HG03457 (cell line): ENCODE data around the gene HOXD11.

Source experiments
- ATAC-seq: cut with Tn5 transposase; IDR thresholded peaks from one replicate; pipeline ENCODE4 v1.9.1; 2021; ENCODE audit warnings: moderate number of reproducible peaks; ENCODE audit not compliant: unreplicated experiment

Gene HOXD11

DNA sequence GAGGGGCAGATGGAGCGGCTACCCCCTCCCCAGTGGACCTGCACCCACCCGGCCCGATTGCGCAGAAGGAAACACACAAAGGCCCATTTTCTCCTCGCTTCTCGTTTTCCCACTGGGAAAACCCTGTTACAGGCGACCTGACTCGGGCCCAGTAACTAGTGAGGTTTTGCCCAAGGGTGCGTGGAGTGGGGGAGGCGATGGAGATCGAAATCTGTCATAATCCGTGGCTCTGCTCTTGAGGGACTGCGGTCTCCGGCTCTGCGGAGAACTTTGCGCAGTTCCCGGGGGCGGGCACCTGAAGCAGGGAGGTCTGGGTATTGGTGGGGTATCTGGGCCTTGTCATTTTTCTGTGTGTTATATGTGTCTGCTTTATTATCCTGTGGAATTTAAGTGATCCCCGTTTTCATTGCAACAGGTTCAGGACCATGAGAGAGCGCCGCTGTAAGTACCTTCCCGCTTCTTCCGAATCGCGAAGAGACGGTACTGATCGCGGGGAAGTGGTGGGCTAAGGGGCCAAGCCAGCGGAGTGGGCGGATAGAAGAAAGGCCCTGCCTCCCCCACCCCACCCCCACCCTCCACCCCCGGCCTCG, 40.2 kb downstream of the HOXD11 start:
- no peak for ATAC-seq

DNA sequence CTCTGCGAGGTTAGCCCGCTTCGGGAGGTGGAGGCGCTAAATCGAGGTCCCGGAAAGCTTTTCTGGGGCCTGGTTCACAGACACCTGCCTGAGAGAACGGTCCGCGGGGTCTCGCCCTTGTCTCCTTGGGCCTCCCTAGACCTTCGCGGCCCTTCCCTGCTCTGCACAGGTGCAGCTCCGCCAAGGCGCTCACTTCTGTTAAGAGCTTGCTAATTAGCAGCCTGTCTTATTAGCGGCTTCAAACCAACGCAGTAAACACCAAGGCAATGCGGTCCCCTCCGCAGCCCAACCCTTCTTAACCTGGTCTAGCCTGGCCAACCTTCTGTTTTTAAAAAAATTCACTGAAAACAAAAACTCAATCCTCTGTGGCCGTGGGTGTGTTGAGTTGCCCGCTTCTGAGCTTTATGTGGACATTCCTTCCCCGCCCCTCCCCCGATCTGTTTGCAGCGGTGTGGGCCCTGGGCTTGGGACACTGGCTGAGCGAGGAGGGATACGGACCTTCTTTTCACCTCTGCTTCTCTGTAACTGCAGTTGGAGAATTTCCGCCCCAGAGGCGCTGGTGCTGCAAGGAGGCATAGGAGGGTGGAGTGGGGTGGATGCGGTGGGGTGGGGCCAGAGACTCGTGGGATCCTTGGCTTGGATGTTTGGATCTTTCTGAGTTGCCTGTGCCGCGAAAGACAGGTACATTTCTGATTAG, 40.9 kb downstream of the HOXD11 start:
- ATAC-seq = no peak

- no peak for ATAC-seq
Observed at GRCh38 chr2:176148751-176149421, 41.8 kb downstream of the HOXD11 start.

DNA sequence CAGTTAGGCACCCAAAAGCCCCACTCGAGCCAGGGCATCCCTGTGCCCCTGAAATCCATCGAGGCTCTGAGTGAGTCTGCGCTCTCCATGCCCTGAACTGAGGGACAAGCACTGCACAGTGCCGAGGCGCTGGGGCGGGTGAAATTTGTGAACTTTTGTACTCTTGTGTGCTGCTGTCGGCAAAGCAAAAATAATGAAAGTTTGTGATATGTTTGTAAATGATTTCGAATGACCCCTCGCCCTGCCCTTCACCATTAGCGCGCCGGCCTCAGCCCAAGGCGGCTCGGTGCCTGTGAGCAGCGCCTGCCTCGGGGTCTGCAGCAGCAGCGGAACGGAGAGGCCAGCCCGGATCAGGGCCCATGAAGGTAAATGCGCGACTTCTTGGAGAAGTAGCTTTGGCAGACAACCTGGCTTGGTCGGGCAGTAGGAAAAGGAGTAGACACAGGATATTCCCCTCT, 42.4 kb downstream of the HOXD11 start:
- no peak for ATAC-seq

GRCh38 chr2:176149939-176150583, 43.0 kb downstream of the HOXD11 start:
- ATAC-seq = no peak

DNA sequence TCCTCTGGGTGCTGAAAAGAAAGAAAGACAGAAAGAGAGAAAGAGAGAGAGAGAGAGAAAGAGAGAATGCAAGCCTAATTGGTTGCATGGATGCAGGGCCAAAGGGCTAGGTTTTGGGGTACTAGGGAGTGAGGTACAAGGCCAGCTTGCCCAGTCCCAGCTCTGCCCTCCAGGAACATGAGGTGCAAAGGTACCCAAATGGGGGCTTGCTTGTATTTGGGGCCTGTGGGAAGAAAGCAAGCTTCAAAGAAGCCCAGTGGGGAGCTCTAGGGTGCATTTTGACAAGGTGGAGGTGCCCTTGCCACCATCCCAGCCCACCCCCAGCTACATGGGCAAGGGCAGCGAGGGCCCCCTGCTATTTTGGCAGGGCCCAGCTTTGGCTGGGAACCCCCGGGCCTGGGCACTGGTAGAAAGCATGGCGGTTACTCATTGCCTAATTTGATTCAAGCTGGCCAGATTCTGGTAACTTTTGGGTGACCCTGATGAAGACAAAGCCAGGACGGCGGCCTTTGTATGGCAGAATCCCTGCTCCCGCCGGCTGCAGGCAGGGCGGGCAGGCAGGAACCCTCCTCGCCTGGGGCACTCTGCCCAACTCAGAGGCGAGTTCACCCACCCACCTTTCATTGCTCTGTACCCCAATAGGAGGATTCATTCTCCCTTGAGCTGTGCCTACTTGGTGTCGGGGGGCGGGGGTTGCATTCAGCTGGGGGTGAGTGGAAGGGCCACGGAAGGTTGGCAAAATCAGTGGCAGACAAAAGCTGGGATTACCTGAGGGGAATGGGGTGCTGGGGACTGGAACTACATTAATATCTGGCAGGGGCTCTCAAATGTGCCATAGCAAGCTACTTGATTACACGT, 43.7 kb downstream of the HOXD11 start:
- no peak for ATAC-seq

DNA sequence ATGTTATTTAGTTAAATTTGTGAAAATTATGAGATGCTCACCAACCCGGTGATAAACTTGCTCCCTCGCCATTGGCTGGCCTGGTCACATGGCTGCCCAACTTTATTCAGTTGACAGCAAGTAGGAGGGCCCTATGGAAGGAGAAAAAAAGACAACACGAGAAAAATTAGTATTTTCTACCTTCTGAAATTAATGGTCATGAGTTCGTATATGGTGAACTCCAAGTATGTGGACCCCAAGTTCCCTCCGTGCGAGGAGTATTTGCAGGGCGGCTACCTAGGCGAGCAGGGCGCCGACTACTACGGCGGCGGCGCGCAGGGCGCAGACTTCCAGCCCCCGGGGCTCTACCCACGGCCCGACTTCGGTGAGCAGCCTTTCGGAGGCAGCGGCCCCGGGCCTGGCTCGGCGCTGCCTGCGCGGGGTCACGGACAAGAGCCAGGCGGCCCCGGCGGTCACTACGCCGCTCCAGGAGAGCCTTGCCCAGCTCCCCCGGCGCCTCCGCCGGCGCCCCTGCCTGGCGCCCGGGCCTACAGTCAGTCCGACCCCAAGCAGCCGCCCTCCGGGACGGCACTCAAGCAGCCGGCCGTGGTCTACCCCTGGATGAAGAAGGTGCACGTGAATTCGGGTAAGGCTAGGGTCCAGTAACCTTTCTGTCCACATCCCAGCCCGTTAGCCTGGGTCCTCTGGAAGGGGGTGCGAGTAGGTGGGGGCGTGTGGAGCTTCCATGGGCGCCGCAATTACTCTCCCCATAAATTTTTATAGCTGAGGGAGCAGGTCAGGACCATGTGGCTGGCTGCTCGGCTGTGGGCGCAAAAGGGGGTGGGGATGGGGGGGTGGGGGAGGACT, 44.6 kb downstream of the HOXD11 start, which contains the start of gene HOXD4:
Gene HOXD4 (plus strand): TSS at position 109 of the 846 bp plus-strand sequence. CDS start 84 bp downstream, at position 193.
- no peak for ATAC-seq

DNA sequence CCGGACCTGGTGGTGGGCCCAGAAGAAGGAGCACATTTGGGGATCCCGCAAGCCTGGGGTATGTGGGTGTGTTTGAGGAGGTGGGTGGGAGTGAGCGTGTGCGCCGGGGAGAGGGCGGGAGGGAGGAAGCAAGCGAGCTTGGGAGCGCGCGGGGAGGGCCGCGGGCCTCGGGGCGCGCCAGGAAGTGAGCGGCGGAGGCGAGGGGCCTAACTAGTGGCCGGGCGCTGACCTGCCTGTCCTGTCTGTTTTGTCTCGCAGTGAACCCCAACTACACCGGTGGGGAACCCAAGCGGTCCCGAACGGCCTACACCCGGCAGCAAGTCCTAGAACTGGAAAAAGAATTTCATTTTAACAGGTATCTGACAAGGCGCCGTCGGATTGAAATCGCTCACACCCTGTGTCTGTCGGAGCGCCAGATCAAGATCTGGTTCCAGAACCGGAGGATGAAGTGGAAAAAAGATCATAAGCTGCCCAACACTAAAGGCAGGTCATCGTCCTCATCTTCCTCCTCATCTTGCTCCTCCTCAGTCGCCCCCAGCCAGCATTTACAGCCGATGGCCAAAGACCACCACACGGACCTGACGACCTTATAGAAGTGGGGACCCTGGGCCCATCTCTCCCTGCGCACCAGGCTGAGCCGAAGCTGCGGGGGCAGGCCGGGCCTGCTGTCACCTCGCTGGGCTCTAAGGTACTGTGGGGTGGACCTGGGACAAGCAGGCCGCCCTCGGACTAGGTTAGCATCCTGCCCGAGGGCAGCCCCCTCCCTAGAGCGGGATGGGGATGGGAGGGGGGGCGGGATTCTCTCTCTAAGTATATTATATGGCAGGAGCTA, 45.5 kb downstream of the HOXD11 start:
- ATAC-seq = no peak

DNA sequence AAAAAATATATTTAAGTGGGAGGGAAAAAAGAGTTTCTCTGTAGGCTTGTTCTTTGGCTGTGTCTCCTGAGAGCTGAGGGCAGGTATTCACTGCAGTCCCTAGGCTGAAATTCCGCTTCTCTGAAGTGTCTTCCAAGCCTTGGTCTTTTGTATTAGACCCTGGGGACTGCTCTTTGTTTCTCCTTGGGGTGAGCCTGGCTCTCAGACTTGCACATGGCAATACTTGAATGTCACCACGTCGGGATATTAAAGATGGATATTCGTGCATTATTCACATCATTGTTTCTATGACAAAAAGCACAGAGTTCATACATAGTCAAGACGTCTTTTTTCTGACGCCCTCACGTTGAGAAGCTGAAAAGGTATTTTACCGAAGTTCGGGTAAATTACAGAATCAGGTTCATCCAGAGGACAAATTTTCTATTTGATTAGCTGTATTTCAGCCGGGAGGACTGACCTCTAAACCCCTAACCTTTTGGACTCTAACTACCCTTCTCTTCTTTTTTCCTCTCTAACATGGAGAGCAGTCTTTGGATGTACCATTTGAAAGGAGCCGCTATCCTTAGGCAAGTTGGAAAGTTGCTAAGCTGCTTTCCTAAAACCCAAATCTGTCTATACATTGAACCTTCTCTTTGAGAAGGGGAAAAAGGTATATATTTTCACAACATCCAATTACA, 47.6 kb downstream of the HOXD11 start:
- no peak for ATAC-seq

GRCh38 chr2:176155356-176156044, 48.4 kb downstream of the HOXD11 start:
- no peak for ATAC-seq

DNA sequence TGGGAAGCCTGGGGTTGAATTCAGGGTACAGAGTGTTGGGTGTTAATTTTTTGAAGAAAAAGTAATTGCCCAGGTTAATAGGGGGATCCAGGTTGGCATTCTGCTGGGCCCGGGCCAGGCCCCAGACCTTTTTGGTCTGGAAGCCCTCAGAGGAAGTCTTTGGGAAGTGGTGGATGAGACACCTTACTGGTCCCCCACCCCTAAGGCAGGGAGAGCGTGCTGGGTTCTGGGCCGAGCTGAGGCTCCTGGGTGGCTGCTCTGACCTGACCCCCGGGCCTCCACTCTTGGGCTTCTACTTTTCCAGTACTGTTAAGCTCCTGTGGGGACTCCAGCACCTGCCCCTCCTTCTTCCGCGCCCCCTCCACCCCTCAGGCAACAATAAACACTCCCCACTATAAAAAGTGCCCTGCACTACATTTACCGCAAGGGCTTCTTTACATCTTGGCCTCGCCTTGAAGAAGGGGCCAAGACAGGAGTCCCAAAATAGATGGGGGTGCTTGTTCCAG, 49.3 kb downstream of the HOXD11 start:
- ATAC-seq = no peak

DNA sequence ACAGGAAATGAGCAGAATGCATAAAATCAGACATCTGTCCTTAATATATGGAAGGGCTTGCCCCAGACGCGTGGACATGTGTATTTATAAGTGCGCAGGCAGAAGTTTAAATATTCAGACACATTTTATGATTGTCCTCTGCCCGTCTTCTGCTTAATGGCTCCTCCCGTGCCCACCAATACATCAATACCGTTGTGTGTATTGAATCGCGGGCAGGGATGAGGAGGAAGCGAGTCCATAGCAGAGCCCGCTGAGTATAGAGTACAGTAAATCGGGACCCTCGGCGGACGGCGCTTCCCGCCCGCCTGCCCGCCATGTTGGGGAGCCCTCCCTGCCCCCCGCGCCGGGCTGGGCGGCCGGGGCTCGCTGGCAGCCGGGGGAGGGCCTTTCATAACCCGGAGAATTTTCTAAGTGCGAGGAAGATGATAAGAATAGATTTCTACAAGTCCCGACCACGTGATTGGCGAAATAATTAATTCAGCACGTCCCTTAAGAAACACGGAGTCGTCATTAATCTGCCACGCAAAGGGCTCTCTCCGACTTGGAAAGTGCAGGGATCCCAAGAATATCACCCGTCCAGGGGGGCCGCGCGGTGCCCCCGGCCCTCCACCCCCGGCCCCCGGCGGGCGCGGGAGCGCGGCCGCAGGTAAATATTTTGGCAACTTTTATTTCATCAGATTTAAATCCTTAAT, 49.9 kb downstream of the HOXD11 start, which contains the start of gene HOXD3:
Gene HOXD3 (plus strand): TSS at position 501 of the 692 bp plus-strand sequence. CDS start 11,808 bp downstream, outside the sequence.
- no peak for ATAC-seq

DNA sequence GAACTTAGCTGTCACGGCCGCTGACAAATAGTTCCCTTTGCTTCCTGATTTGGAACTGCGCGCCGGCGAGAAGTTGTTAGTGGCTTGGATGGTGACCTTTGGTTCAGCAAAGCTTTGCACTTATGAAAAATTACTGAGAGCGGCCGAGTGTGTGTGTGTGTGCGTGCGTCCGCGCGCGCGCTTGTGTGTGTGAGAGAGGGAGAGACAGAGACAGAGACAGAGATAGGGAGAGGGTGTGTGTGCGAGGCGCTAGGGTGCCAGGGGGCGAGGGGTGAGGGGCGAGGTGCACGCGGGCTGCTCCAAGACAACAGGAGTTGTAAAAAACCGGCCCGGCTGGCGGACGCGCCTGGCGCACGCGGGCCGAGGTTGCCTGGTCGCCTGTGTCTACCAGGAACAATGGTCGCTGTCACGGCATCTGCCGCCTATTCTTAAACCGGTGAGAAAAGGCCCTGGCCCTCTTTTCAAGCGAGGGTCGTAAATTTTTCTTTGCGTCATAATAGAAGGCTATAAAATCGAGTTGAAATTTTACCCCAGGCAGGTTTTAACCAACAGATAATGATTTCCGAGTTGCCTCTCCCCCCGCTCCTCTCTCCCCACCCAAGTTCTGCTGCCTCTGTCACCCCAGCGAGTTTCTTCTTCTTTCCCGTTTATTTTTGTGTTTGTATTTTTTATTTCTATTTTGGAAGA, 50.6 kb downstream of the HOXD11 start:
- no peak for ATAC-seq

- no peak for ATAC-seq
Observed at GRCh38 chr2:176158186-176158591, 51.1 kb downstream of the HOXD11 start.

- no peak for ATAC-seq
Observed at GRCh38 chr2:176158855-176159662, 52.0 kb downstream of the HOXD11 start.
